HG02870 (cell line): ENCODE measurements around the gene BDH2.

ENCODE experiments used
- ATAC-seq: cut with Tn5 transposase; IDR thresholded peaks from one replicate; pipeline ENCODE4 v1.9.1; 2021; ENCODE audit warnings: mild to moderate bottlenecking, moderate library complexity; ENCODE audit not compliant: unreplicated experiment

The BDH2 gene

GRCh38 chr4:103099691-103100392 is at the start of gene BDH2:
BDH2 (minus strand) TSS chr4:103099834; CDS start chr4:103096254, 3,580 bp downstream.
- ATAC-seq: peak; percentile 97

GRCh38 chr4:103144926-103145325 is 45.3 kb upstream of the BDH2 start:
- no peak for ATAC-seq

- no peak for ATAC-seq
Measured at GRCh38 chr4:103137446-103137827, 37.8 kb upstream of the BDH2 start.

GRCh38 chr4:103136671-103137445 is 37.2 kb upstream of the BDH2 start:
- ATAC-seq: no peak

- no peak for ATAC-seq
Measured at GRCh38 chr4:103129174-103129573, 29.5 kb upstream of the BDH2 start.

- no peak for ATAC-seq
Measured at GRCh38 chr4:103126126-103126525, 26.5 kb upstream of the BDH2 start.

- no peak for ATAC-seq
Measured at GRCh38 chr4:103123114-103123513, 23.5 kb upstream of the BDH2 start.

- no peak for ATAC-seq
Measured at GRCh38 chr4:103118166-103118565, 18.5 kb upstream of the BDH2 start.

- ATAC-seq: no peak
Measured at GRCh38 chr4:103111598-103111997, 12.0 kb upstream of the BDH2 start.

GRCh38 chr4:103108542-103108941 is 8.9 kb upstream of the BDH2 start:
- no peak for ATAC-seq

GRCh38 chr4:103105558-103106356 is 6.1 kb upstream of the BDH2 start:
- ATAC-seq: no peak

- ATAC-seq: no peak
Measured at GRCh38 chr4:103104886-103105285, 5.3 kb upstream of the BDH2 start.

- ATAC-seq: no peak
Measured at GRCh38 chr4:103100691-103101090, 1.1 kb upstream of the BDH2 start.

GRCh38 chr4:103098756-103099440 is 736 bp downstream of the BDH2 start:
- no peak for ATAC-seq

GRCh38 chr4:103098341-103098740 is 1.3 kb downstream of the BDH2 start:
- ATAC-seq: no peak

- no peak for ATAC-seq
Measured at GRCh38 chr4:103097112-103097511, 2.5 kb downstream of the BDH2 start.

- no peak for ATAC-seq
Measured at GRCh38 chr4:103095080-103095479, 4.6 kb downstream of the BDH2 start.

GRCh38 chr4:103092245-103092644 is 7.4 kb downstream of the BDH2 start:
- no peak for ATAC-seq

- ATAC-seq: peak; percentile 73
Measured at GRCh38 chr4:103091601-103092223, 7.9 kb downstream of the BDH2 start.

GRCh38 chr4:103089481-103089880 is 10.2 kb downstream of the BDH2 start:
- no peak for ATAC-seq

GRCh38 chr4:103086551-103086950 is 13.1 kb downstream of the BDH2 start:
- no peak for ATAC-seq
